Neural cell (in vitro differentiated cells): ENCODE data around the gene TFCP2. TPM values are rescaled to one million over a fixed set of nuclear protein-coding genes. Genes with fewer than 3 reads are reported as not detected.
A peak's percentile ranks its signal among the peaks of the same experiment; 100 is the strongest.

Source experiments
- H2AFZ ChIP-seq: fragments of 200-600, 300-800 bp; sonication (generic), shearing (Covaris generic); 2 replicates; pipeline ENCODE4 v1.6.0; 2014; ENCODE audit warnings: low read depth, mild to moderate bottlenecking, antibody characterized with exemption, low read length, moderate library complexity
- H3F3A ChIP-seq: fragments of 200-600 bp; shearing (Covaris generic); 2 replicates; pipeline ENCODE4 v1.6.1; 2016; ENCODE audit warnings: mild to moderate bottlenecking, moderate library complexity, mixed read lengths, antibody characterized with exemption, low read length; ENCODE audit not compliant: insufficient read depth, poor library complexity, severe bottlenecking
- H3K27ac ChIP-seq: fragments of 200-600, 300-800 bp; sonication (generic), shearing (Covaris generic); 2 replicates; pipeline ENCODE4 v1.5.1; 2014; ENCODE audit warnings: mild to moderate bottlenecking, low read length, moderate library complexity
- H3K27me3 ChIP-seq: fragments of 300-800, 200-600 bp; sonication (generic), shearing (Covaris generic); 2 replicates; pipeline ENCODE4 v1.6.0; 2014; ENCODE audit warnings: mild to moderate bottlenecking, low read depth, low read length, moderate library complexity; ENCODE audit not compliant: insufficient read depth
- H3K36me3 ChIP-seq: fragments of 300-800, 200-600 bp; sonication (generic), shearing (Covaris generic); 2 replicates; pipeline ENCODE4 v1.5.1; 2014; ENCODE audit warnings: mild to moderate bottlenecking, antibody characterized with exemption, low read length, moderate library complexity; ENCODE audit not compliant: insufficient read depth
- H3K4me2 ChIP-seq: fragments of 300-800, 200-600 bp; sonication (generic), shearing (Covaris generic); 2 replicates; pipeline ENCODE4 v1.6.0; 2014; ENCODE audit warnings: mild to moderate bottlenecking, low read length
- H3K4me3 ChIP-seq: fragments of 300-800, 200-600 bp; sonication (generic), shearing (Covaris generic); 2 replicates; pipeline ENCODE4 v1.5.1; 2014; ENCODE audit warnings: mild to moderate bottlenecking, low read length, moderate library complexity
- H3K79me2 ChIP-seq: fragments of 200-600 bp; shearing (Covaris generic); replicated peaks from 2 replicates; pipeline ENCODE4 v1.6.0; 2014; ENCODE audit warnings: mild to moderate bottlenecking, low read length, moderate library complexity; ENCODE audit not compliant: insufficient read depth
- H3K9ac ChIP-seq: fragments of 300-800, 200-600 bp; sonication (generic), shearing (Covaris generic); 2 replicates; pipeline ENCODE4 v1.6.1; 2016; ENCODE audit warnings: mild to moderate bottlenecking, low read length, mixed read lengths
- H3K9me2 ChIP-seq: fragments of 200-600 bp; shearing (Covaris generic); 2 replicates; pipeline ENCODE4 v1.6.1; 2016; ENCODE audit warnings: mild to moderate bottlenecking, low read length, mixed read lengths; ENCODE audit not compliant: insufficient read depth
- H3K9me3 ChIP-seq: fragments of 200-600, 300-800 bp; sonication (generic), shearing (Covaris generic); 2 replicates; pipeline ENCODE4 v1.6.1; 2016; ENCODE audit warnings: mild to moderate bottlenecking, mixed run types, low read length, moderate library complexity, mixed read lengths
- H4K20me1 ChIP-seq: fragments of 200-600 bp; shearing (Covaris generic); 2 replicates; pipeline ENCODE4 v1.6.1; 2016; ENCODE audit warnings: mild to moderate bottlenecking, mixed run types; ENCODE audit not compliant: insufficient read depth
- EP300 ChIP-seq: fragments of 450-650 bp; conservative IDR thresholded peaks from 2 replicates; pipeline ENCODE4 v1.6.1; 2014; ENCODE audit warnings: antibody characterized with exemption, mild to moderate bottlenecking, moderate library complexity; ENCODE audit not compliant: poor library complexity, severe bottlenecking
- EZH2 ChIP-seq: fragments of 200-600, 300-800 bp; shearing (Covaris generic), sonication (generic); IDR thresholded peaks from 2 replicates; pipeline ENCODE4 v1.6.1; 2014; ENCODE audit warnings: antibody characterized with exemption, low read length, borderline replicate concordance, mild to moderate bottlenecking; ENCODE audit not compliant: insufficient read depth, poor library complexity, severe bottlenecking
- MXI1 ChIP-seq: fragments of 450-650 bp; conservative IDR thresholded peaks from 2 replicates; pipeline ENCODE4 v1.6.1; 2014; ENCODE audit warnings: antibody characterized with exemption, mild to moderate bottlenecking; ENCODE audit not compliant: poor library complexity, severe bottlenecking
- POLR2AphosphoS5 ChIP-seq: IDR thresholded peaks from 2 replicates; pipeline ENCODE4 v1.6.1; 2012
- RAD21 ChIP-seq: fragments of 450-650 bp; conservative IDR thresholded peaks from 2 replicates; pipeline ENCODE4 v1.6.1; 2014; ENCODE audit warnings: antibody characterized with exemption, mild to moderate bottlenecking, moderate library complexity
- SMC3 ChIP-seq: fragments of 450-650 bp; conservative IDR thresholded peaks from 2 replicates; pipeline ENCODE4 v1.6.1; 2014; ENCODE audit warnings: antibody characterized with exemption, mild to moderate bottlenecking, moderate library complexity; ENCODE audit not compliant: poor library complexity
- TAF1 ChIP-seq: IDR thresholded peaks from 2 replicates; pipeline ENCODE4 v1.6.1; 2012; ENCODE audit warnings: low read depth
- polyA plus RNA-seq: library from polyadenylated mRNA; depleted of rRNA; stranded (reverse); fragments of >200 nt; gene quantifications from 2 replicates; pipeline ENCODE4 v1.2.3, GENCODE V29; 2014
- TF ChIP-seq, protein P1 (sequence below): fragments of 450-650 bp; IDR thresholded peaks from 2 replicates; pipeline ENCODE4 v1.5.1; 2014; ENCODE audit warnings: antibody characterized with exemption, mild to moderate bottlenecking, moderate library complexity; ENCODE audit not compliant: poor library complexity, severe bottlenecking
- TF ChIP-seq, protein P2 (sequence below): IDR thresholded peaks from 2 replicates; pipeline ENCODE4 v1.6.1; 2012; ENCODE audit warnings: borderline replicate concordance

Gene TFCP2
- polyA plus RNA-seq, 1 donor from 2014 or later = 28.6 TPM

DNA sequence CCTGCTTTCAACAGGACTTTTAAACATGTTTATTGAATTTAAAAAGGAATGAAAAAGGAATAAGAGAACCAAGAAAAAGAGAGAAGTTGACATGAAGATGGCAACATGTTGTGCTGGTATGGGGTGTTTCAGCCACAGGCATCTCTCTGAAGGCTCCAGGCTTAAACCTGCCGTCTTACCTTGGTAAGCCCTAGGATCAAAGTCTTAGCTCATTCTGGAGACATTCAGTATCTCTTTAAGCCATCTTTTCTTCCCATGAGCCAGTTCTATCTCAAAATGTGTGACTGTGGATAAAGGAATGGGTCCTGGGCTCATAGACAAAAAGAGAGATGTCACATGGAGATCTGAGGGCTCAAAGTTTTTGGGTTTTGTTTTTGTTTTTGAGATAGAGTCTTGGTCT, 1.6 kb upstream of the TFCP2 start:
- Histone ChIP-seq H3K4me2 (no peak overlapping the region), H3K79me2 (peaks cover 22% of the 10 kb centered on the region), H3K27me3 (no peaks in the 10 kb centered on the region), H3K9ac (no peak overlapping the region), H3K27ac (no peak overlapping the region), H4K20me1 (no peaks in the 10 kb centered on the region), H3K9me3 (no peaks in the 10 kb centered on the region), H3K4me3 (no peak overlapping the region), H2AFZ (no peak overlapping the region), H3K36me3 (no peaks in the 10 kb centered on the region), H3F3A (no peaks in the 10 kb centered on the region), H3K9me2 (no peaks in the 10 kb centered on the region)
- TF ChIP-seq POLR2AphosphoS5 (no peak), EP300 (no peak), SMC3 (no peak), RAD21 (no peak), TAF1 (no peak), EZH2 (no peak)
- TF ChIP-seq, protein P1, sequence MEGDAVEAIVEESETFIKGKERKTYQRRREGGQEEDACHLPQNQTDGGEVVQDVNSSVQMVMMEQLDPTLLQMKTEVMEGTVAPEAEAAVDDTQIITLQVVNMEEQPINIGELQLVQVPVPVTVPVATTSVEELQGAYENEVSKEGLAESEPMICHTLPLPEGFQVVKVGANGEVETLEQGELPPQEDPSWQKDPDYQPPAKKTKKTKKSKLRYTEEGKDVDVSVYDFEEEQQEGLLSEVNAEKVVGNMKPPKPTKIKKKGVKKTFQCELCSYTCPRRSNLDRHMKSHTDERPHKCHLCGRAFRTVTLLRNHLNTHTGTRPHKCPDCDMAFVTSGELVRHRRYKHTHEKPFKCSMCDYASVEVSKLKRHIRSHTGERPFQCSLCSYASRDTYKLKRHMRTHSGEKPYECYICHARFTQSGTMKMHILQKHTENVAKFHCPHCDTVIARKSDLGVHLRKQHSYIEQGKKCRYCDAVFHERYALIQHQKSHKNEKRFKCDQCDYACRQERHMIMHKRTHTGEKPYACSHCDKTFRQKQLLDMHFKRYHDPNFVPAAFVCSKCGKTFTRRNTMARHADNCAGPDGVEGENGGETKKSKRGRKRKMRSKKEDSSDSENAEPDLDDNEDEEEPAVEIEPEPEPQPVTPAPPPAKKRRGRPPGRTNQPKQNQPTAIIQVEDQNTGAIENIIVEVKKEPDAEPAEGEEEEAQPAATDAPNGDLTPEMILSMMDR = no peak

GRCh38 chr12:51171884-51172514, 936 bp downstream of the TFCP2 start:
- Histone ChIP-seq H3K36me3 (no peaks in the 10 kb centered on the region), H3K9me3 (no peaks in the 10 kb centered on the region), H2AFZ (peak overlapping the region; percentile 87), H3K27me3 (no peaks in the 10 kb centered on the region), H3K4me2 (peak overlapping the region; percentile 28), H3K79me2 (peaks cover 42% of the 10 kb centered on the region), H3K9me2 (no peaks in the 10 kb centered on the region), H3K9ac (peak overlapping the region; percentile 88), H4K20me1 (no peaks in the 10 kb centered on the region), H3K4me3 (peak overlapping the region; percentile 75), H3K27ac (peak overlapping the region; percentile 96), H3F3A (no peaks in the 10 kb centered on the region)
- no peak for TF ChIP-seq RAD21
- no peak for TF ChIP-seq EP300
- TF ChIP-seq, protein P1 = no peak
- no peak for TF ChIP-seq MXI1
- TF ChIP-seq, protein P2, sequence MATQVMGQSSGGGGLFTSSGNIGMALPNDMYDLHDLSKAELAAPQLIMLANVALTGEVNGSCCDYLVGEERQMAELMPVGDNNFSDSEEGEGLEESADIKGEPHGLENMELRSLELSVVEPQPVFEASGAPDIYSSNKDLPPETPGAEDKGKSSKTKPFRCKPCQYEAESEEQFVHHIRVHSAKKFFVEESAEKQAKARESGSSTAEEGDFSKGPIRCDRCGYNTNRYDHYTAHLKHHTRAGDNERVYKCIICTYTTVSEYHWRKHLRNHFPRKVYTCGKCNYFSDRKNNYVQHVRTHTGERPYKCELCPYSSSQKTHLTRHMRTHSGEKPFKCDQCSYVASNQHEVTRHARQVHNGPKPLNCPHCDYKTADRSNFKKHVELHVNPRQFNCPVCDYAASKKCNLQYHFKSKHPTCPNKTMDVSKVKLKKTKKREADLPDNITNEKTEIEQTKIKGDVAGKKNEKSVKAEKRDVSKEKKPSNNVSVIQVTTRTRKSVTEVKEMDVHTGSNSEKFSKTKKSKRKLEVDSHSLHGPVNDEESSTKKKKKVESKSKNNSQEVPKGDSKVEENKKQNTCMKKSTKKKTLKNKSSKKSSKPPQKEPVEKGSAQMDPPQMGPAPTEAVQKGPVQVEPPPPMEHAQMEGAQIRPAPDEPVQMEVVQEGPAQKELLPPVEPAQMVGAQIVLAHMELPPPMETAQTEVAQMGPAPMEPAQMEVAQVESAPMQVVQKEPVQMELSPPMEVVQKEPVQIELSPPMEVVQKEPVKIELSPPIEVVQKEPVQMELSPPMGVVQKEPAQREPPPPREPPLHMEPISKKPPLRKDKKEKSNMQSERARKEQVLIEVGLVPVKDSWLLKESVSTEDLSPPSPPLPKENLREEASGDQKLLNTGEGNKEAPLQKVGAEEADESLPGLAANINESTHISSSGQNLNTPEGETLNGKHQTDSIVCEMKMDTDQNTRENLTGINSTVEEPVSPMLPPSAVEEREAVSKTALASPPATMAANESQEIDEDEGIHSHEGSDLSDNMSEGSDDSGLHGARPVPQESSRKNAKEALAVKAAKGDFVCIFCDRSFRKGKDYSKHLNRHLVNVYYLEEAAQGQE = no peak
- no peak for TF ChIP-seq POLR2AphosphoS5
- TF ChIP-seq SMC3 = no peak
- TF ChIP-seq EZH2 = no peak
- no peak for TF ChIP-seq TAF1
